Sigmoid colon (tissue), 4 donors: Measurements from ENCODE around the gene PTPRD.

Source experiments
- CTCF ChIP-seq, 4 experiments: fragments of 450-650 bp in 3 of 4; fragments of 200-600 bp in 1 of 4; IDR thresholded peaks; one replicate each; pipeline ENCODE4 v1.5.1; 2016 to 2019; ENCODE audit warnings: antibody characterized with exemption in 4 of 4, mild to moderate bottlenecking in 3 of 4, moderate library complexity in 2 of 4
- EP300 ChIP-seq, 4 donors: sonication (generic); formaldehyde crosslinking; IDR thresholded peaks; one replicate each; pipeline ENCODE4 v1.6.1; 2017; ENCODE audit warnings: antibody characterized with exemption in 4 of 4
- POLR2A ChIP-seq, 2 donors: fragments of 450-650 bp; IDR thresholded peaks; one replicate each; pipeline ENCODE4 v1.6.1; 2016; ENCODE audit warnings: antibody characterized with exemption in 2 of 2, mild to moderate bottlenecking in 2 of 2, moderate library complexity in 2 of 2
- POLR2AphosphoS5 ChIP-seq, 4 donors: sonication (generic); formaldehyde crosslinking; IDR thresholded peaks; one replicate each; pipeline ENCODE4 v1.6.1; 2017; ENCODE audit warnings: antibody characterized with exemption in 4 of 4

DNA sequence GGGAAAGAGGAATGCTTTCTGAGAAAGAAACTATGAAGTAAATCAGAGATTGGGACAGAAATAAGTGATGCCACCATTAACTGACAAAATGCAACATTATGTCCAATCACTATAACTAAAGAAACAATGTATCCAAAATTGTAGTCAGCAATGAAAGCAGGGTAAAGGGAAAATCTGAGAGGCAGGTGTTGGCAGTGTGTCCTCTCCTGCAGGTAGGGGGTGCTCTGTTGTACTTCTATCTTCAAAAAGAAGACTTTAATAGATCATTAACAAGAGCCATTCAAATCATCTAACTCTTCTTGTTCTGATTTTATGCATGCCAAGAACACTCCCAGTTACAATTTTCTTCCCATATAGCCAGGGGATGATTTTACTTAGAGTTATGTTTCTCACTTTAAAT is 1275.7 kb downstream of the PTPRD start:
- TF ChIP-seq CTCF (IDR thresholded peaks at IDR 0.05) (no peak), POLR2A (IDR thresholded peaks at IDR 0.05) (no peak), EP300 (IDR thresholded peaks at IDR 0.05) (no peak), POLR2AphosphoS5 (IDR thresholded peaks at IDR 0.05) (no peak)
